Breast epithelium (tissue), 3 donors: ENCODE measurements around the gene KRT76.

ENCODE experiments used
- POLR2A ChIP-seq: fragments of 450-650 bp; IDR thresholded peaks from one replicate; pipeline ENCODE4 v1.6.1; 2016; ENCODE audit warnings: antibody characterized with exemption, mild to moderate bottlenecking, moderate library complexity
- TF ChIP-seq, protein P1 (sequence below), 3 donors: fragments of 450-650 bp; IDR thresholded peaks; one replicate each; pipeline ENCODE4 v1.5.1; 2016 to 2017; ENCODE audit warnings: antibody characterized with exemption in 3 of 3, mild to moderate bottlenecking in 3 of 3, moderate library complexity in 3 of 3

DNA sequence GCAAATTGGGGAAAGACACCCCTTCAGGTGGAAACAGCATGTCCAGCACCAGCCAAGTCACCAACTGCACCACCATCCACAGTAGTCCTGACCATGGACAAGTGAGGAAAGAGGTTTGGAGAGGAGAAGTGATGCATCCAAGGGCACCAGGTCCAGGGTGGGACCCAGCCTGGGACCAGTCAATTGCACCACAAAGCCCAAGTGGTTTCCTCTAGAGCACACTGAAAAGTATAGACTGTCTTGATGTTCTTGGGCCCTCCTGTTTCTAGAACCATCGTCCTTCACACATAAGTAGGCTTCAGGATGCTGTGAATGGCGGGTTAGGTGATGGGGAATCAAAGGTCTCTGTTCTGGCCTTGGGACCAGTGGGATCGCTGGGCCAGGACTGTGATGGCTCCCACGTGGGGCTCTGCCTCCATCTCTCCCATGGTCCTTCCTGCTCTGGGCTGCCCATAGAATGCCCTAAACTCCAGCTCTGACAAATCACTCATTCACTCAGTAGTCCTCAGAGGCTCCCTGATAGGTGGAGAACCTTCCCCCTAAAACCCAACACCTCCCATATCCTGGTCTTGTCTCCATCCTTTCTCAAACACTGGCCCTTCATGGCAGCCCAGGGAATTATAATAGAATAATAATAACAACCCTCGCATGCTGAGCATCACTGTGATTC, 47.7 kb upstream of the KRT76 start:
- TF ChIP-seq, protein P1, sequence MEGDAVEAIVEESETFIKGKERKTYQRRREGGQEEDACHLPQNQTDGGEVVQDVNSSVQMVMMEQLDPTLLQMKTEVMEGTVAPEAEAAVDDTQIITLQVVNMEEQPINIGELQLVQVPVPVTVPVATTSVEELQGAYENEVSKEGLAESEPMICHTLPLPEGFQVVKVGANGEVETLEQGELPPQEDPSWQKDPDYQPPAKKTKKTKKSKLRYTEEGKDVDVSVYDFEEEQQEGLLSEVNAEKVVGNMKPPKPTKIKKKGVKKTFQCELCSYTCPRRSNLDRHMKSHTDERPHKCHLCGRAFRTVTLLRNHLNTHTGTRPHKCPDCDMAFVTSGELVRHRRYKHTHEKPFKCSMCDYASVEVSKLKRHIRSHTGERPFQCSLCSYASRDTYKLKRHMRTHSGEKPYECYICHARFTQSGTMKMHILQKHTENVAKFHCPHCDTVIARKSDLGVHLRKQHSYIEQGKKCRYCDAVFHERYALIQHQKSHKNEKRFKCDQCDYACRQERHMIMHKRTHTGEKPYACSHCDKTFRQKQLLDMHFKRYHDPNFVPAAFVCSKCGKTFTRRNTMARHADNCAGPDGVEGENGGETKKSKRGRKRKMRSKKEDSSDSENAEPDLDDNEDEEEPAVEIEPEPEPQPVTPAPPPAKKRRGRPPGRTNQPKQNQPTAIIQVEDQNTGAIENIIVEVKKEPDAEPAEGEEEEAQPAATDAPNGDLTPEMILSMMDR (IDR thresholded peaks at IDR 0.05), result no peak
- TF ChIP-seq POLR2A, result no peak
